SK-N-SH treated with all-trans-retinoic acid at 6 μM for 48 hours (cell line): ENCODE data around the gene WDR48.

Experiments used
- CSDC2 ChIP-seq: fragments of 250-450 bp; sonication (Bioruptor Pico); IDR thresholded peaks from 2 replicates; pipeline ENCODE4 v1.5.0; 2020; ENCODE audit warnings: mild to moderate bottlenecking, moderate library complexity
- ESRRG ChIP-seq: fragments of 250-450 bp; sonication (Bioruptor Pico); IDR thresholded peaks from 2 replicates; pipeline ENCODE4 v1.6.1; 2021; ENCODE audit warnings: mild to moderate bottlenecking
- OSR1 ChIP-seq: fragments of 250-450 bp; sonication (Bioruptor Pico); IDR thresholded peaks from 2 replicates; pipeline ENCODE4 v1.8.0; 2022; ENCODE audit warnings: moderate library complexity, mild to moderate bottlenecking, inconsistent platforms
- POU6F1 ChIP-seq: fragments of 250-450 bp; sonication (Bioruptor Pico); IDR thresholded peaks from 2 replicates; pipeline ENCODE4 v1.8.0; 2021; ENCODE audit warnings: low read depth, mild to moderate bottlenecking, moderate library complexity, borderline replicate concordance
- PPARA ChIP-seq: fragments of 250-450 bp; sonication (Bioruptor Pico); IDR thresholded peaks from 2 replicates; pipeline ENCODE4 v1.5.0; 2020; ENCODE audit warnings: mild to moderate bottlenecking, borderline replicate concordance
- ZFP3 ChIP-seq: fragments of 250-450 bp; sonication (Bioruptor Pico); IDR thresholded peaks from 2 replicates; pipeline ENCODE4 v1.5.0; 2020; ENCODE audit warnings: mild to moderate bottlenecking, moderate library complexity
- ZFP30 ChIP-seq: fragments of 450-650 bp; formaldehyde crosslinking; IDR thresholded peaks from 2 replicates; pipeline ENCODE4 v1.5.0; 2022; ENCODE audit warnings: mild to moderate bottlenecking, moderate library complexity

DNA sequence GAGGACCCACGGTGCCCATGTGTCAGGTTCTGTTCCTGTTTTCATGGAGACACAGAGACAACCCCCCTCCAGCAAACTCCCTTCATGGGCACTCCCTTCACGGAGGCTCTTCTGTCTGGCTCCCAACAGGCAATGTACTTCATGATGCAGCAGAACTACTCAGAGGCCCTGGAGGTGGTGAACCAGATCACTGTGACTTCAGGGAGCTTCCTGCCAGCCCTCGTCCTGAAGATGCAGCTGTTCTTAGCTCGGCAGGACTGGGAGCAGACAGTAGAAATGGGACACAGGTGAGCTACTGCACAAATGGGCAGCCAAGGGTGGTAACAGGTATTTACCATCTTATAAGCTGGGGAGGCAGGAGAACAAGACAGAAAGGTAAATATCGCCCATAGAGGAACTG is 62.6 kb downstream of the WDR48 start:
- no peak for TF ChIP-seq ZFP30 (CRISPR knock-in tag)
- TF ChIP-seq PPARA (CRISPR knock-in tag) = no peak
- TF ChIP-seq CSDC2 = no peak
- TF ChIP-seq ZFP3 (CRISPR knock-in tag) = no peak
- TF ChIP-seq ESRRG (CRISPR knock-in tag) = no peak
- TF ChIP-seq POU6F1 (CRISPR knock-in tag) = no peak
- TF ChIP-seq OSR1 = no peak
